SK-N-MC (cell line): ENCODE measurements around the gene CDH15.

Experiments
- FOXP2 ChIP-seq: optimal IDR thresholded peaks from 2 replicates; pipeline ENCODE3; 2011; ENCODE audit warnings: mild to moderate bottlenecking, moderate library complexity; ENCODE audit not compliant: insufficient read depth; ENCODE audit errors: extremely low read length, control extremely low read depth
- POLR2AphosphoS5 ChIP-seq: IDR thresholded peaks from 2 replicates; pipeline ENCODE4 v1.6.1; 2012; ENCODE audit warnings: mild to moderate bottlenecking, low read depth, low read length, borderline replicate concordance

GRCh38 chr16:89175280-89176146, 4.0 kb downstream of the CDH15 start:
- no peak for TF ChIP-seq POLR2AphosphoS5
- no peak for TF ChIP-seq FOXP2
